DMS114 treated with DMSO at 0.1 percent for 48 hours (cell line): Measurements from ENCODE around the gene TMEM163.
A peak's percentile ranks its signal among the peaks of the same experiment; 100 is the strongest.
"Not testable (repeated sequence)": the region's sequence is repeated elsewhere in the genome, so short reads cannot be mapped to it uniquely, and the experiment has no call there.

Experiments
- DNase-seq: peaks from one replicate; lab custom pipeline; 2025; ENCODE audit not compliant: unreplicated experiment; lab: John Stamatoyannopoulos, UW

TMEM163 gene

GRCh38 chr2:134499307-134499926 lies 219.4 kb downstream of the TMEM163 start:
- DNase-seq = no peak

DNA sequence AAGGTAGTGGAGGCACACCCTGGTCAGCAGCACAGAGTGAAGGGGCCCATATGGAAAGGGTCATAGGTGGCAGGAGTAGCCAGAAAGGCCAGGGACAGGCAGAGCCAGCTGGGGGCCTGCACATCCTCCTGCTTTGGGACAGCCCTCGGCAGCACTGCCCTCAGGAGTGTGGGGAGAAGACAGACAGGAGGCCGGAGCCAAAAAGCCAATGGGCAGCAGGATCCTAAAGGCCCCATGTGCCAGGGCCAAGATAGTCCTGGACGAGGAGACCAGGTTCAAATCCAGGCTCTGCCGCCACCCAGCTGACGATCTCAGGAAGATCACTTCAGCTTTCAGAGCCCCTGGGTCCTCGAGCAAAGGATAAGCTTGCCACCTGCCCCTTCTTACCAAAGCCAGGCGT lies 220.1 kb downstream of the TMEM163 start:
- no peak for DNase-seq

DNA sequence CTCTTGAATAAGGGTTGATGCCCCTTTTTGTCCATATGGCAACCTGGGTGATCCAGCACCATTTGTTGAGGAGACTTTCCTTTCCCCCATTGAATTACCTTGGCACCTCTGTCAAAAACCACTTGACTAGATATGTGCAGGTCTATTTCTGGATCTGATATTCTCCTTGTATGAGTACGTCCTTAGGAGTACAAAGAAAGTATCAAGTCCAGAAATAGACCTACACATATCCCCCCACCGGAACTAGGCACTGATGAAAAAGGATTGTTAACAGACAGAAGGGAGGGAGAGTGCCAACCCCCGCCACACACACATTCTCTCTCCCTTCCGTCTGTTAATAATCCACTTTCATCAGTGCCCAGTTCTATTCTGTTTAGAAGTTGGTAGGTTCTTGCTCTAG lies 225.0 kb downstream of the TMEM163 start:
- DNase-seq = no peak

DNA sequence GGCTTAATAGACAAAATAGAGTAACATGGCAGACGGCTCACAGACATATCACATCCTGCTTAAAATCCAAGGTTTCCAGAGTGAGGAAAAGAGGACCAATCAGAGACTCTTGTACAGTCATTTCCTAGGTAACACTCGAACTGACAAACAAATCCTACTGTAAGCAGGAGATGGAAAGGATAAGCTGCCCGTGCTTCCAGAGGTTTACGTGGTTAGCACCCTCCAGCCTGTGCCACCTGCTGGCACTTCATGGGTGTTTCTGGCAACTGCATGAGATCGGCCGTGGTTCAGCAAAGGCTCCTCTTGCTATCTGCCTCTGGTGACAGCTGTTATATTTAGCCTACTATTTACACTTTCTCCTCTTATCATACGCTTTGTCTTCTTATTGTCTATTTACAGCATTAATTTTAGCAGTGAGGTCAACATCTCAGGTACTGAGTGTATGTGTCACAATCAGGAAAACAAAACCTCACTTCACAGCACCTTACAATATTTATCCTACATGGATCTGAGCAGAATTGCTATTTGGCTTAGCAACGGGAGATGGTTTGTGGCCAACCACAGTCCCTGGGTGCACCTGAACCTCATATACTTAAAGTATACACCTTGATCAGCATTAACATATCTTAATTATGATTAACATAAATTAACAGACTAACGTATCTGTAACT lies 226.9 kb downstream of the TMEM163 start:
- no peak for DNase-seq

DNA sequence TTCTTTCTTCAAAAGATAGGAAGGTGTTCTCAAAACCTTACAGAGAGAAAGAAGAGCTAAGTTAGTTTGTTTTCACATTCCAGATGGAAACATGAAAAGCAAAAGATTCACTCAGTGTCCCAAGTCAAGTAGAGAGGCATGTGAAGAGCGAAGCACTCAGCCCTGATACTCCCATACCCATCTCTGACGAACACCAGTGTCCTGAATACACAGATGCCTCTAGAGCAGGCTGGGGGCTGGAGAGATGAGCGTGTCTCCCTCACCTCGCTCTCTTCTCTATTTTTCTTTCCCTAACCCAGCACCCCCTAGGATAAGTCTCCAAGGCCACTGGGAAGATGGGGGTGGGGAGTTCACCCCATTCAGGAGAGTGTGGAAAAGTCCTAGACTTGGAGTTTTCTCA lies 227.8 kb downstream of the TMEM163 start:
- no peak for DNase-seq

- no peak for DNase-seq
These were observed 228.2 kb downstream of the TMEM163 start for GRCh38 chr2:134490559-134490958.

GRCh38 chr2:134489732-134490384 lies 228.9 kb downstream of the TMEM163 start:
- no peak for DNase-seq

DNA sequence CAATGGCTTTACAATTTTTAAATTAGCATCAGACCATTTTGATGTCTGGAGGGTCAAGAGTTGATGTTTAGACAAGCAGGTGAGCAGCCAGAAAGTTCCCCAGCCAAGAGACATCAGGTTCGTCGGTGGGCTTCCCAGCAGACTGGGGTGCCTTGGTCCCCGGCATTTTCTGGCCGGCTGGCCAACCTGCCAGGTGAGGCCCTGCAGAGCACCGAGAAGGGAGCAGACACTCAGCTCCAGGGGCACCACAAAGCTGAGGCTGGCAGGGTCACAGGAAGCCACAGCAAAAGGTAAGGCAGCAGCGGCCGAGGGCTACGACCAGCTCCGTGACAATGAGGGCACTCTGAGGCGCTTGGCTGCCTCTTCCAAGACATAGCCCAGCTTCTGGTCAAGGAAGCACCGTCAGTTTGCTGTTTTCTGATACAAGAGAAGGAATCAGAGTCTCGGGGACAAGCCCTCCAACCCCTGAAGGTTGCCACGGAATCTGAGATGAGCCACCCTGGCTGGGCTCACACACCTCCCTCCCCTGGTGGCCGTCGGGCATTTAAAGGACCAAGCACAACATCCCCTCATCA lies 235.9 kb downstream of the TMEM163 start:
- no peak for DNase-seq

- no peak for DNase-seq
These were observed 236.6 kb downstream of the TMEM163 start for GRCh38 chr2:134482131-134482723.

DNA sequence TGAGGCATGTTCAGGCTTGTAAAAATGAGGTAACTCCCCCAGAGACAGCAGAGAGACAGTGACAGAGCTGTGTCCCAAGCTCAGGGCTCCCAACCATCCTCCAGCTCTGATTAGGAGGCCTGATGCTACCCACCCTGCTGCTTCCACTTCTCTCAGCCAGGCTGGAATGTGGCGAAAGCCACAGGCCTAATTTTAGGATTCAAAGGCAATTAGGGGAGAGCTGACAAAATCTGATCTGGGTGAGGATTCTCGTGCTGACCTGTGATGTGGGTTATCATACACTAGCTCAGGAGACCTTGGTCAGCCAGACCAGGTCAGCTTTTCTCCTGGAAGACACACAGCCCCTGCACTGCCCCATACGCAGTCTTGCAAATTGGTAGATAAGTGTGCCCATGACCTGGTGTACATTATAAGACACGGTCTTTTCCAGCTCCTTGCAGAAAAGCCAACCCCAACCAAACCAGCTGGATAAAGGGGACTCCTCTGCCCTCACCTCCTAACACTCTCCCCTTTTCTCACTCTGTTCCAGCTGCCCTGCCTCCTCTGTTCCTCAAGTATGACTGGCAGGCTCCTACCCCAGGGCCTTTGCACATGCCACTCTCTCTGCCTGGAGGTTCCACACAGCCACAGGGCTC lies 239.0 kb downstream of the TMEM163 start:
- no peak for DNase-seq

- not testable (repeated sequence) for DNase-seq
These were observed 241.8 kb downstream of the TMEM163 start for GRCh38 chr2:134476982-134477381.

GRCh38 chr2:134470561-134471168 lies 248.1 kb downstream of the TMEM163 start:
- DNase-seq = no peak

DNA sequence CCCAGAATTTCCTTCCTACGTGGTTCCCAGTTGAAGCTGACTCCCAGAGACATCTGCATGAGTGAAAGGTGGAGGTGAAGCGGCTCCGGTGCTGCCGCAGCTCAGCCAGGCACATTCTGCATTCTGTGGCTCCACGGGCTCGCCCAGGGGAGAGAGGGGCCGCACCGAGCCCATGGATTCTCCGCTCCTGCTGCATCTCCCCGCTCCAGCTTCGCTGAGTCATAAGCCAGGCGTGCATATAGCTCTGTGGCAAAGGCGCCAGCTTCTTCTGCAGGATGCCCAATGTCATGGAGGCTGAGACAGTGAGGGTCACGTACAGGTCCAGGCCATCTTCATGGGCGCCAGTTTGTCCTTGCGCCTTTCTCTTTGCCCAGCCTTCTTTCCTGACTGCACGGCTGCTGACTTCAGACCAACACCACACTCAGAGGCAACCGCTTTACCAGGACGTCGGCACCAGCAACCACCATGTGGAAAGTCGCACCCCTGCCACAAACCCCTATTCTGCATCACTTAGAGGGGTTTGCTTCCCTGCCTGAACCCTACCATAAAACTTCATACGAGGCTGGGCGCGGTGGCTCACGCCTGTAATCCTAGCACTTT lies 249.2 kb downstream of the TMEM163 start:
- no peak for DNase-seq

DNA sequence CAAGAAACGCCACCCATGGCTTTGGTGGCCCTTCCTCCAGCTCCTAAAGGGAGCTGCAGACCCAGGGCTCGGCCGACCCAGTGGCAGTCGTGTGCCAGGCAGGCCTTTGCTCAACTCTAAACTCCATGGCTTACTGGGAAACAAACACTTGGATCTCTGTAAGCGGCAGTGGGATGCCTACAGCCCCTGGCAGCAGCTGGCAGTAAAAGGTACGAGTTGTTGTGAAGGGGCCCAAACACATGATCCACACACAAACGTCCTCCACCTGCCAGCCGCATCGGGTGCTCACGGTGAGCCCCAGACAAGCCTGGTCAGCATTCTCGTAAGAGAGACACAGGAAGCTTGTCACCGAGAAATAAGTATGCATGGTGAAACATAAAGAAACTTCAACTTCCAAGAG lies 250.0 kb downstream of the TMEM163 start:
- DNase-seq = no peak

GRCh38 chr2:134468164-134468563 lies 250.6 kb downstream of the TMEM163 start:
- no peak for DNase-seq

DNA sequence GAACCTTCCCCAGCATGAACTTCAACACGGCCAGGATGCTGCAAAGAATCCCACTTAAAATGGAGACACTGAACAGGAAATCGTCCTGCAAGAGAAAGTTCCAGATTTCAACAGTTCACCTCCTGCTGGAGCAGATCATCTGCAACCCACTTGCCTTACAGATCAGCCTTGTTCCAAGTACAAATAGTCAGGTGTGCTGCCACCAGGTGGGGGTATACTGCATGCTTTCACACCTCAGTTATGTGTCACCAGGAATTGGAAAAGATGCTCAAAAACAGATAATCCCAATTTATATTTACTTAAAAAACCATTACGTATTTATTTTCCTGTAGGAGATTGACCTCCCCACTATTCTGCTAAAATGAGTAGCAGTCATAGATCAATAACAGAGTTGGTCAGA lies 252.7 kb downstream of the TMEM163 start:
- DNase-seq = peak; percentile 0

DNA sequence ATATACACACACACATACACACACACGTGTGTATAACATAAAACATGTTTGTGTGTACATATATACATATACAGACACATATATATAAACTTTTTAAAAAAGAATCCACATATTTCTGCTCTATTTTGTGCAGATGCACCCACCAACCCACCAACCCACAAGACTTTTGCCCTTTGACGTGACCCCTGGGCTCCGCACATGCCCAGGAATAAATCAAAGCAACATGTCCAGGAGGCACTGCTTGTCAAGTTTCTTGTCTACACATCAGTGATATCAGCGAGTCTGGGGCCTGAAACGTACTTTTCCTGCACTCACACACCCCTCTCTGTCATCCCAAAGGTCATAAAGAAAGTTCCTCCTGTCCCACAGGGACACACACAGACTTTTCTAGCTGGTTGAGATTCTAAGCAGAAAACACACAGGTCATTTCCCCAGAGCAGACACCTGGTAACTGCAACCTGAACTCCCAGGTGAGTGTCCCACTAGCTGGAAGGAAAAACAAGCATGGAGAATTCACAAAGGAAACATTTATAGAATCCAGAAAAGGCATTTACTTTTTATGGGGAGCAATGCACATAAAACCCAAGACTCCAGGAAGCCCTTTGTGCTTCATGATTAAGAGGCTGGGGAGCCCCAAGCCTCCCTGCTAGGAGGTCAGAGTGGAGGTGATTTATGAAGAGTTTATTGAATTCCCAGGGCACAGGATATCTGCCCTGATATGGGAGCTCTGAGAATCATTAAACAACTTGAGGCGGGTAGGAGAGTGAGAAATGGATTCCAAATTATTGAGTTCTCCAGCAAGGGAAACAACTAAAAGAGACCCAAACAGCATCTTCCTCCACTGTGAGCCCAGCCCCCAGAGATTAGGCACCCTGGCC lies 253.3 kb downstream of the TMEM163 start:
- no peak for DNase-seq

- DNase-seq = no peak
These were observed 255.1 kb downstream of the TMEM163 start for GRCh38 chr2:134463699-134464022.
